A204.1 (cell line): ENCODE measurements around the gene BCL7A.

Source experiments
- FAIRE-seq: peaks from 2 replicates; lab custom pipeline; 2012; peaks lifted over from hg19 to GRCh38; lab: Jason Lieb, UNC

BCL7A gene

DNA sequence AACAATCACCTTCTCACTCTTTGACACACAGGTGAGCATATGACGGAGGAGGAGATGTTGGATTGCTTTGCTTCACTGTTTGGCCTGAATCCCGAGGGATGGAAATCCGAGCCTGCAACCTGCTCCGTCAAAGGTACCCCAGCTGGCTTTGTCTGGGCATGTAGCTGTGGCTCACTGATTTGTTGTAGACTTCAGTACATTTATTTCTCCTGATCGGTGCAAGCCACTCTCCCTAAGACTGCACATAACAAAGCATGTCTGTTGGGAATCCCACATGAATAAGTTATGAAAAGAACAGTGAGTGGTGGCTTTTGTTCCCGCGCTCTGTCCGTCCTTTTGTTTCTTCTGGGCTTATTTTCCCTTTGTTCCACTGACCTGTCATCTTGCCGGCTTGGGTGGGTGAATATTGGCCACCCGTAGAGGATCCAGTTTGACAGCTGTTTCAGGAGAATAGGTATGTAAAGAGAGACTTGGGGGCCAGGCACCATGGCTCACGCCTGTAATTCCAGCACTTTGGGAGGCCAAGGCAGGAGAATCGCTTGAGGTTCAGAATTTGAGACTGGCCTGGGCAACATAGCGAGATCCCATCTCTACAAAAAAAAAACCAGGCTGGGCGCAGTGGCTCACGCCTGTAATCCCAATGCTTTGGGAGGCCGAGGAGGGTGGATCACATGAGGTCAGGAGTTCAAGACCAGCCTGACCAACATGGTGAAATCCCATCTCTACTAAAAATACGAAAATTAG, 20.0 kb upstream of the BCL7A start:
- FAIRE-seq: no peak

GRCh38 chr12:122003651-122004611, 17.8 kb upstream of the BCL7A start:
- FAIRE-seq: no peak

DNA sequence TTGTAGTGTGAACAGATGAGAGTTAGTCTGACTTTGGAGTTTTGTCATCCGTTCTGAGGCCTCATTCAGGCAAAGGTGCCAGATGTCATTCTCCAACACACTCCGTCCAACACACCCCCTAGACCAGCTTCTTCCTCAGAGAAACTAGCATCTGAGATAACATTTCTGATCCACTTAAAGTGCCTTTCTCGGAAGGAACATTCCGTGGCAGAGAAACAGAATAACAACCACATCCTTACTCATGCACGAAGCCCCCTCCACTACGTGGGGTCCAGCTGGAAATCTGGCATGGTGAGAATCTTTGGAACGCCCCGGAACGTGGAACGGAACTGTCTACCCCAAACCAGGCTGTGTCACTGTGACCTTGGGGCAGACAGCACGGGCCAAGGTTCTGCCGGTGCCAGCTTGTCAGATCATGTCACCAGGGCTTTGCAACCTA, 17.0 kb upstream of the BCL7A start:
- FAIRE-seq: no peak

DNA sequence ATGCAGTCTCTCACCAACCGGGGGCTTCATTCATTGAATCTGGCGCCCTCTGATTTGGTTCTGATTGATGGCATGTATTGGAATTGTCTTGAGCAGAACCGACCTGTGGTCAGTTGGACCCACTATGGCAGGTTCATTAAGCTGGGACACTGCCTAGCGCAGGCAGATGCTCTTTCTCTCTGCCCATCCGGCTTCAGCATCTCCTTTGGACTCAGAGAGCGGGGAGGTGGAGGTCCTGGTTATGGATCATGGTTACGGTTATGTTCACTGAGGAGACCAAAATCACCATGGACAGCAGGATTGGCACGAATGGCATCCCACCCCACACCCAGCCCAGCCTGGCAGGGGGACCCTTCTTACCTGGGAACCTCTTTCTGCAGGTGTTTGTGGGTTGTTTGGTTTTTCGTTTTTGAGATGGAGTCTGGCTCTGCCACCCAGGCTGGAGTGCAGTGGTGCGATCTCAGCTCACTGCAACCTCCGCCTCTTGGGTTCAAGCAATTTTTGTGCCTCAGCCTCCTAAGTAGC, 16.4 kb upstream of the BCL7A start:
- no peak for FAIRE-seq

DNA sequence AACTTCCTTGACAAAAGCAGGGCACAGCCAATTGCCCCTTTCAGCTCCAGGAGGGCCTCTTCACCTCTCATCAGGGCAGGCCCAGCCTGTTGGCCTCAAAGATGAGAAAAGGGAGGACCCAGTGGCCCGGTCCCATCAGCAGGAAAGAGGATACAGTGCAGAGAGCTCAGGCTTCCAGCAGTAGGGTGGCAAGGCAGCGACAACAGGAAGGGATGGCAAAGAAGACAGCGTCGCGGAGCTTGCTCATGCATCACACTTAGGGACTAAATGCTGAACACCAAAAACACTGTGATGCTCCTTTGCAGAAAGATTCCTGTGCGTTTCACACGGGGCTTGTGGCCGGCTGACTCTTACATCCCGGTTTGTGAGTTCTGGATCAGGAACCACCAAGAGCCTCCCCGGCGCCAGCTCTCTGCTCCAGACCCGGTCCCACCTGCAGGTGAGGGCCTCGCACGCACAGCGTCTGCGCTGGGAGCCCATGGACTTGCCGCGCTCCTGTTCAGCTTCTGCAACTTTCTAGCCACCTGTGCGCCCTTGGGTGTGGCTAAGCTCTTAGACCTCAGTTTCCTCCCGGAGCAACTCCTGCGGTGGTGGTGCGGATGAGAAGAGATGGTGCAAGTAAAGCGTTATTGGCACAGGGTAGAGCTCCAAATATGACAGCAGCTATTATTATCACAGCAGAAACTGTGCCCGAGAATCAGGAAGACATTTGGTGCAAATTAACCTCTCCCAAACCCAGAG, 15.3 kb upstream of the BCL7A start:
- FAIRE-seq: no peak

GRCh38 chr12:122009741-122010140, 11.9 kb upstream of the BCL7A start:
- no peak for FAIRE-seq

DNA sequence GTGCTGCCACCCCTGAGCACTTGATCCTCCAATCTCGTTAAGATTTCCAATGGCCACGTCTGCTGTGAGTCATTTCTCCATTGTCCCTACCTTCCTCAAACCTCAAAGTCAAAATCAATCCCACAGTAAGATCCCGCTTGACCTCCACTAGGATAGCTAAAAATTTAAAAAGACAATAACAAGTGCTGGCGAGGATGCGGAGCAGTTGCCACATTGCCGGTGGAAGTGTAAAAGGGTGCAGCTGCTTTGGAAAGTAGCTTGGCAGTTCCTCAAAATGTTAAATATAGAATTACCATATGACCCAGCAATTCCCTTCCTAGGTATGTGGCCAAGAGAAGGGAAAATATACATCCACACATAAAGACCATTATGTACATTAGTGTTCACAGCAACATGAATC, 9.5 kb upstream of the BCL7A start:
- no peak for FAIRE-seq

DNA sequence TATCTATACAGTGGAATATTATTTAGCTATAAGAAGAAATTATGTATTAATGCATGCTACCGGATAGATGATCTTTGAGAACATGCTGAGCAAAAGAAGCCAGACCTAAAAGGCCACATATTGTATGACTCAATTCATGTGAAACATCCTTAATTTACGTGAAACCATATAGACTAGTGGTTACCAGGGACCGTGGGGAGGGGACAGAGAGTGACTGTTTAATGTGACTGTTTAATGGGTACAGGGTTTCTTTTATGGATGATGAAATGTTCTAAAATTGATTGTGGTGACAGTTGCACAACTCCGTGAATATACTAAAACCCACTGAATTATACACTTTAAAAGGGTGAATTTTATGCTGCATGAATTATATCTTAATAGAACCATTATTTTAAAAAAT, 8.5 kb upstream of the BCL7A start:
- no peak for FAIRE-seq

- FAIRE-seq: no peak
Observed at GRCh38 chr12:122013791-122014590, 7.7 kb upstream of the BCL7A start.

- FAIRE-seq: no peak
Observed at GRCh38 chr12:122014781-122015180, 6.9 kb upstream of the BCL7A start.

DNA sequence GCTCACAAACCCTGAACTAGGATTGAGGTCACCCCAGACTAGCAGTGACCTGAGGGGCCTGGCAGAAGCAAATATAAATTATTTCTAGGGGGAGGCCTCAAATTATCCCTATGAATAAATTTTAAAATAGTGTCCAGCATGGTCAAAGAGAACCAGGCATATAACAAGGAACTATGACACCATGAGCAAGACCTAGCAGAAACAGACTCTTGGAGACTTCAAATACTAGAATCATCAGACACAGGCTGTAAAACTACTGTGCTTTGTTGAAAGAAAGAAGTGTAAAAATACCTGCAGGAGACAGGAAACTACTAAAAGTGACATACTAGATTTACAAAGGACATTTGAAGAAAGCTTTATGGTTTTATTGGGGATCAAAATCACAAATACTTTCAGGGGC, 3.2 kb upstream of the BCL7A start:
- no peak for FAIRE-seq

GRCh38 chr12:122018937-122019336, 2.7 kb upstream of the BCL7A start:
- FAIRE-seq: no peak

DNA sequence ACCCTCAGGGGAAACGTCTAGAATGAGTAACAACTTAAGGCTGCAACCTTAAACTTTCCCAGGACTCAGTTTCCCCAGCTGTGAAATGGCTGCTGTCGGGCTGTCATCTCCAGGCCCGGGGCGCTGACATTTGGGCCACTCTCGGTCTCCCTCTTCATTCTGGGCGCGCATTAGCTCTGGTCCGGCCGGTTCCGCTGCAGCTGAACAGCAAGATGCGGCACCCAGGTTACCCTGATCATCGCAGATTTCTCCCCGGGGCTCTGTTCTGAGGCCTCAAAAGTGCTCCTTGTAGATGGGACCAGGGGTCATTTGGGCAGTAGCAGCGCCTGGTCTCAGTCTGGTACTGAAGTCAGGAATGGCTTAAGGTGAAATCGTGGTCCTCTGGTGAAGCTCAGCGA, 890 bp upstream of the BCL7A start:
- FAIRE-seq: no peak

GRCh38 chr12:122021193-122021821, 377 bp upstream of the BCL7A start:
- no peak for FAIRE-seq

DNA sequence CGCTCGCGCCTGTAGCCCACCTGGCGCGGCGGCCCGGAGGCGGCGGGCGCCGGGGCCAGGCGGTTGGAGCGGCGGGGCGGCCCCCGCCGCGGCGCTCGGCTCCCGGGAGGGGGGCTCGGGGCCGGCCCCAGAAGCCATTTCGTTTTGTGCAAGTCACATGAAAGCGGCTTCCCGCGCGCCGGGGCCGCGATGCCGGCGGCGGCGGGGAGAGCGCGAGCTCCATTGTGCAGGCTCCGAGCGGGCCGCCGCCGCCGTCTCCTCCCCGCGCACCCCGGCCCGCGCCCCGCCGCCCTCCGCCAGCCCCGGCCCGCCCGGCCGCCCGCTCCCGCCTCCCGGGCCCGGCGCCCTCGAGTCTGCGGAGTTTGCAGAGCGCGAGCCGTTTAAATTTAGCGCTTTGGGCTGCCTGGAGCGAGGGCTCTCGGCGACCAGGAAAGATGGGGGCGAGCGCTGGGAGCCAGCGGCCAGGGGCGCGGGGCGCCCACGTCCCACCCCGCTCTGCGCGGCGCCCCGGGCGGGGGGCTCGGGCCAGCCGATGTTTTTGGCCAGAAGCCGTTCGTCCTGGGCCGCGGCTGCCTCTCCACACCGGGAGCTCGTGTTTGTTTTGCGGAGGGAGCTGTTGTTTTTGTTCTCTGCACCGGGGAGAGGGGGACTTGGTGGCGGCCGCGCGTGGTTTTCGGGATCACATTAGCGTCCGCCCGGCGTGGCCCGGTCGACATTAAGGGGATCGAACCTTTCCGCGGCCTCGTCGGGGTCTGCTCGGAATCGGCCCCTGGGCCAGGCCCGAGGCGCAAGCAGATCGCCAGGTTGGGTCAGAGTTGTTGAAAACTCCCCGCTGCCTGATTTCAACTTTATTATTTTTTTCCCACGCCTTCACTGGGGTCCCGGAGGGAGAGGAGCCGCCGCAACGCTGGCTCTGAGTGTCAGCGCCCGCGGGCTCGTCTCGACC, 982 bp downstream of the BCL7A start:
- FAIRE-seq: no peak

GRCh38 chr12:122023339-122024131, 1.9 kb downstream of the BCL7A start:
- FAIRE-seq: no peak

DNA sequence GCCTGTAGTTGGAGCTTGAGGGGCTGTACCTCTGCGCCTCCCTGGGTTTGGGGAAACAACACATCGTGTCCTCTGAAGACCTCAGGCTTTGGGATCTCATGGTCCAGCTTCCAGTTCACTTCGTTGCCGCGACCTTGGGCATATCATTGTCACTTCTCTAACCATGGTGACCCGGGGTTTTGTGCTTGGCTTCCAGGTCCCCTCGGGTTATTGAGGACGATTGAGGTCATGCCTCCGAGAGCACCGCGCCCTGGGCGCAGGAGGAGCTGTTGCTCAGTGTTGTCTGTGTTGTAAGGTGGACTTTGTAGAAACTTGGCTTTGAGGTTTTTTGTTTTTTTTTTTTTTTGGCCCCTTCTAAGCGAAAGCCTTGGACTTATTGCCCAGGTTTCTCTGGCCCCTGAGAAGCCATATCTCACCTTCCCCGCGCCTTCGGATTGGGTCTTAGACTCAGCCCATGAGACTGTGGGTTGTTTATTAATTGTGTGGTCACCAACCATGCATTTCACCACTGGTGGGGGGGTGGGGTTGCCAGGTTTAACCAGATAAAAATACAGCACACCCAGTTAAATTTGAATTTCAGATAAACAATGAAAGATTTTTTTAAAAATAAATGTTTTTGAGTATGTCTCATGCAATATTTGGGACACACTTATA, 2.6 kb downstream of the BCL7A start:
- no peak for FAIRE-seq

DNA sequence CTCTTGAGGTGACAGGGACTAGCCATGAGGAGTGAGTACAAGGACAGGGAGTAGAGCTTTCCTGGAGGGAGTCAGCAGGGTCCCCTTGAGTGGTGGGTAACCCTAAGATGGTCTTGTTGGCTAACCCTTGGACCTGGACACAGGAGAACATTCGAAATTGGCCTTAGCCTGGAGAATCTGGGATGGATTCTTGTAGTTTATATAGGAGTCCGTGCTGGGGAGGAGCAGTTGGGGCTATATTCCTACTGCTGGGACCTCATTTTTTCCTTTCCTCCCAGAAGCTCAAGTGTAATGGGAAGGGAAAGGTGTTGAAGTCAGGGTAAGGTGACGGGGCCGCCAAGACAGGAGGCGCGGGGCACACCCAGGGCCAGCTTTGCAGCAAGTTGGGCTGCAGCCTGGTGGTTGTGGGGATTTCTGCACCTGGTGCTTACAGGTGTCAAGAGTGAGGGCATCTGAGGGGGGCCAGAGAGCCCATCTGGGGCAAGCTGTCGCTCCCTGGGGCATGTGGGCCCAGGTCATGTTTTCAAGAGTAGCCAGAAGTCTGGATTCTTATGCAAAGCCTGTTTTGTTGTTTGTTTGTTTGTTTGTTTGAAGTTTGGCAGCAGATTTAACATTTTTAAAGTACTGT, 5.1 kb downstream of the BCL7A start:
- FAIRE-seq: no peak
